ENCODE measurements around the gene UBTF. TPM values are rescaled to one million over a fixed set of nuclear protein-coding genes. Genes with fewer than 3 reads are reported as not detected.

The UBTF gene
- total and polyA plus RNA-seq, 2 donors (not counting 3 experiments of a cell fraction or from before 2014, with no cell fraction given): 14.7 to 84.7 TPM

- H3K79me2 ChIP-seq (ENCODE audit: control insufficient read depth, insufficient read depth, low read length): peaks cover 17% of the 10 kb centered on the region
- H3K4me2 ChIP-seq (ENCODE audit: insufficient read depth, low read length): no peak overlapping the region
- H3K27me3 ChIP-seq (ENCODE audit: control insufficient read depth in 2 of 2, insufficient read depth in 2 of 2, low read length in 2 of 2): no peaks in the 10 kb centered on the region
- FAIRE-seq: no peak
- no peaks in the 10 kb centered on the region for H3K9me1 ChIP-seq (replicated peaks; ENCODE audit: control insufficient read depth, extremely low read depth, insufficient read depth, low read length)
- peaks cover 11 to 36% of the 10 kb centered on the region in 2 experiments for H3K36me3 ChIP-seq (ENCODE audit: control insufficient read depth in 2 of 2, extremely low read depth in 1 of 2, insufficient read depth in 2 of 2, low read length in 2 of 2)
- no peak for DNase-seq (ENCODE audit: low read depth, low spot score)
- no peak overlapping the region for H3K27ac ChIP-seq (ENCODE audit: insufficient read depth, low read depth, low read length)
- no TSS peak for BruUV-seq (replicated peaks)
- H3K4me3 ChIP-seq (replicated peaks in 1 of 3; ENCODE audit: insufficient read depth in 1 of 3, low read depth in 1 of 3, low read length in 3 of 3): no peak overlapping the region
- H3K9me3 ChIP-seq (replicated peaks; ENCODE audit: control insufficient read depth, insufficient read depth, low read length): no peaks in the 10 kb centered on the region
- POLR2A ChIA-PET: no interaction called here
- intact Hi-C loops (cut with micrococcal nuclease): no loop called here
- no peak overlapping the region for H2AFZ ChIP-seq (ENCODE audit: low read depth, low read length)
- CTCF ChIA-PET: no interaction called here
- H3K4me1 ChIP-seq (ENCODE audit: control insufficient read depth, extremely low read depth, insufficient read depth, low read length): peaks cover 10% of the 10 kb centered on the region
- TF ChIP-seq FOS (IDR thresholded peaks at IDR 0.05; ENCODE audit: borderline replicate concordance, insufficient read depth, low read length) (no peak), CTCF (IDR thresholded peaks at IDR 0.05; ENCODE audit: extremely low read depth in 1 of 2, insufficient read depth in 1 of 2, low read depth in 1 of 2, low read length in 2 of 2) (no peak), EZH2 (IDR thresholded peaks at IDR 0.05; ENCODE audit: borderline replicate concordance, low read depth, low read length, severe bottlenecking) (no peak), GATA2 (IDR thresholded peaks at IDR 0.05; ENCODE audit: insufficient read depth, insufficient read length, low read depth, low read length) (no peak), MAX (IDR thresholded peaks at IDR 0.05; ENCODE audit: insufficient read depth, insufficient read length) (no peak), POLR2AphosphoS5 (IDR thresholded peaks at IDR 0.05; ENCODE audit: insufficient read depth, low read depth, low read length) (no peak), MYC (IDR thresholded peaks at IDR 0.05; ENCODE audit: low read depth, low read length) (no peak), POLR2A (IDR thresholded peaks at IDR 0.05; ENCODE audit: low read depth, low read length) (no peak), JUN (IDR thresholded peaks at IDR 0.05; ENCODE audit: borderline replicate concordance, insufficient read depth, insufficient read length, low read depth) (no peak)
- no peaks in the 10 kb centered on the region for H4K20me1 ChIP-seq (replicated peaks; ENCODE audit: control insufficient read depth, extremely low read depth, insufficient read depth, low read length)
- no peak overlapping the region for H3K9ac ChIP-seq (replicated peaks; ENCODE audit: extremely low read depth, insufficient read depth, low read length)
- dilution Hi-C loops (cut with MboI; ENCODE audit: extremely low pct_ligation_motif_present, low sequenced_read_pairs): no loop called here
Measured at GRCh38 chr17:44190481-44190880, 29.0 kb downstream of the UBTF start.
